PC-3 (cell line): Measurements from ENCODE around the gene CYTH1. TPM values are rescaled to one million over a fixed set of nuclear protein-coding genes. Genes with fewer than 3 reads are reported as not detected.

ENCODE experiments used
- ATAC-seq: fragments of 200-7000 bp; cut with Tn5 transposase; 2 replicates; pipeline ENCODE4 v1.9.1; 2020; ENCODE audit warnings: mild to moderate bottlenecking, moderate library complexity
- BruUV-seq: library from RNA; stranded (reverse); fragments of 400-500 nt; replicated peaks from 2 replicates; lab custom pipeline; 2021; lab: Mats Ljungman, UMichigan
- CTCF ChIA-PET: fragments of 300-600 bp; sonication (Branson Sonifier 250); formaldehyde crosslinking; loops from one replicate; lab custom pipeline; 2022; ENCODE audit warnings: antibody characterized with exemption; lab: Charles Lee
- POLR2A ChIA-PET: fragments of 300-600 bp; sonication (Branson Sonifier 250); formaldehyde crosslinking; loops from one replicate; lab custom pipeline; 2022; ENCODE audit warnings: antibody characterized with exemption; ENCODE audit not compliant: unreplicated experiment; lab: Charles Lee
- DNase-seq: peaks from one replicate; pipeline ENCODE4 v3.0.0-alpha.2; 2015
- H2AFZ ChIP-seq: fragments of 300-600 bp; sonication (generic); 2 replicates; pipeline ENCODE4 v1.6.0; 2016; ENCODE audit warnings: antibody characterized with exemption, low read length
- H3F3A ChIP-seq: fragments of 300-600 bp; sonication (generic); one replicate; pipeline ENCODE4 v1.6.0; 2017; ENCODE audit warnings: antibody characterized with exemption, low read length, control low read depth, mild to moderate bottlenecking; ENCODE audit not compliant: unreplicated experiment
- H3K27ac ChIP-seq: fragments of 300-600 bp; sonication (generic); 2 replicates; pipeline ENCODE4 v1.5.1; 2016; ENCODE audit warnings: mild to moderate bottlenecking, low read length
- H3K27me3 ChIP-seq: fragments of 300-600 bp; sonication (generic); 2 replicates; pipeline ENCODE4 v1.6.1; 2016; ENCODE audit warnings: low read length, mixed read lengths
- H3K36me3 ChIP-seq: fragments of 300-600 bp; sonication (generic); 2 replicates; pipeline ENCODE4 v1.6.1; 2016; ENCODE audit warnings: low read depth, mixed run types, low read length, mixed read lengths
- H3K4me1 ChIP-seq: fragments of 300-600 bp; sonication (generic); 2 replicates; pipeline ENCODE4 v1.5.1; 2016; ENCODE audit warnings: low read length; ENCODE audit not compliant: insufficient read depth
- H3K4me2 ChIP-seq: fragments of 300-600 bp; sonication (generic); 2 replicates; pipeline ENCODE4 v1.6.0; 2016; ENCODE audit warnings: low read length
- H3K4me3 ChIP-seq: fragments of 300-600 bp; sonication (generic); 2 replicates; pipeline ENCODE4 v1.5.1; 2016; ENCODE audit warnings: mild to moderate bottlenecking, low read length, mixed read lengths
- H3K79me2 ChIP-seq: fragments of 300-600 bp; sonication (generic); 2 replicates; pipeline ENCODE4 v1.6.1; 2017; ENCODE audit warnings: low read length, mixed read lengths
- H3K9ac ChIP-seq: fragments of 300-600 bp; sonication (generic); 2 replicates; pipeline ENCODE4 v1.6.0; 2016; ENCODE audit warnings: mild to moderate bottlenecking, low read length
- H3K9me2 ChIP-seq: fragments of 300-600 bp; sonication (generic); replicated peaks from 2 replicates; pipeline ENCODE4 v1.6.1; 2016; ENCODE audit warnings: mixed run types, low read length, mixed read lengths
- H3K9me3 ChIP-seq: fragments of 300-600 bp; sonication (generic); 2 replicates; pipeline ENCODE4 v1.6.1; 2016; ENCODE audit warnings: low read length, mixed read lengths
- H4K20me1 ChIP-seq: fragments of 300-600 bp; sonication (generic); 2 replicates; pipeline ENCODE4 v1.6.1; 2016; ENCODE audit warnings: low read length, mixed read lengths
- CTCF ChIP-seq: fragments of 300-600 bp; sonication (generic); conservative IDR thresholded peaks from 2 replicates; pipeline ENCODE4 v1.5.1; 2017; ENCODE audit warnings: antibody characterized with exemption, low read depth, mild to moderate bottlenecking, low read length
- EZH2 ChIP-seq: fragments of 300-600 bp; sonication (generic); IDR thresholded peaks from one replicate; pipeline ENCODE4 v1.6.1; 2017; ENCODE audit warnings: antibody characterized with exemption, mild to moderate bottlenecking, low read length; ENCODE audit not compliant: unreplicated experiment
- EZH2phosphoT487 ChIP-seq: fragments of 300-600 bp; sonication (generic); IDR thresholded peaks from 2 replicates; pipeline ENCODE4 v1.6.1; 2018; ENCODE audit warnings: mild to moderate bottlenecking, antibody characterized with exemption, low read length, borderline replicate concordance
- intact Hi-C: fragments of 100-400 bp; cut with micrococcal nuclease; formaldehyde crosslinking; loops from 2 replicates; pipeline ENCODE4 v1.9.0; 2023
- total RNA-seq: library from RNA; depleted of rRNA; stranded (reverse); fragments of >200 nt; gene quantifications from 2 replicates; pipeline ENCODE4 v1.2.3, GENCODE V29; 2014

CYTH1 gene
- total RNA-seq, 1 experiment from 2014 or later, result 29.7 TPM

GRCh38 chr17:78747488-78747887 lies 34.6 kb downstream of the CYTH1 start:
- Histone ChIP-seq H3K27me3 (no peaks in the 10 kb centered on the region), H3K4me2 (no peak overlapping the region), H3K27ac (no peak overlapping the region), H3F3A (no peaks in the 10 kb centered on the region), H3K4me3 (no peak overlapping the region), H3K79me2 (0 out of 2 replicates have a peak, but pooled peaks cover 9% of the 10 kb centered on the region), H4K20me1 (no peaks in the 10 kb centered on the region), H2AFZ (no peak overlapping the region), H3K36me3 (no peaks in the 10 kb centered on the region), H3K9ac (no peak overlapping the region), H3K9me3 (no peaks in the 10 kb centered on the region), H3K9me2 (no peaks in the 10 kb centered on the region), H3K4me1 (peaks cover 11% of the 10 kb centered on the region)
- ATAC-seq, result no peak
- ChIA-PET CTCF (no interaction called here), POLR2A (no interaction called here)
- no TSS peak for BruUV-seq
- intact Hi-C loops, result no loop called here
- TF ChIP-seq EZH2, result no peak
- no peak for TF ChIP-seq EZH2phosphoT487
- TF ChIP-seq CTCF, result no peak
- no peak for DNase-seq

- no peak overlapping the region for H3K27ac ChIP-seq
Observed at GRCh38 chr17:78746949-78747269, 35.2 kb downstream of the CYTH1 start.

More at GRCh38 chr17:78746949-78747269, 35.2 kb downstream of the CYTH1 start:
- Histone ChIP-seq H3K9me3 (no peaks in the 10 kb centered on the region), H3K4me3 (no peak overlapping the region), H3K36me3 (no peaks in the 10 kb centered on the region), H4K20me1 (no peaks in the 10 kb centered on the region), H3K4me1 (peaks cover 11% of the 10 kb centered on the region), H3K9me2 (no peaks in the 10 kb centered on the region), H3K27me3 (no peaks in the 10 kb centered on the region), H3K4me2 (no peak overlapping the region), H3K9ac (no peak overlapping the region), H3F3A (no peaks in the 10 kb centered on the region), H3K79me2 (0 out of 2 replicates have a peak, but pooled peaks cover 9% of the 10 kb centered on the region), H2AFZ (no peak overlapping the region)
- intact Hi-C loops, result no loop called here
- no peak for ATAC-seq
- no TSS peak for BruUV-seq
- TF ChIP-seq EZH2 (no peak), CTCF (no peak), EZH2phosphoT487 (no peak)
- CTCF ChIA-PET, result no interaction called here
- POLR2A ChIA-PET, result no interaction called here
- DNase-seq, result no peak
